DMS 273 (cell line): ENCODE results near the gene TUBAL3.
A peak's percentile ranks its signal among the peaks of the same experiment; 100 is the strongest.

Experiments
- DNase-seq: peaks from one replicate; lab custom pipeline; 2025; ENCODE audit not compliant: unreplicated experiment; lab: John Stamatoyannopoulos, UW

The TUBAL3 gene

GRCh38 chr10:5404208-5405041 is at the start of gene TUBAL3:
TSS of gene TUBAL3 (minus strand) at chr10:5404828. CDS start at chr10:5404792, 36 bp downstream.
- DNase-seq, result no peak

- no peak for DNase-seq
Observed at GRCh38 chr10:5453749-5454489, 49.3 kb upstream of the TUBAL3 start.

GRCh38 chr10:5450605-5451384 is 46.2 kb upstream of the TUBAL3 start:
- DNase-seq, result no peak

GRCh38 chr10:5449823-5450222 is 45.2 kb upstream of the TUBAL3 start:
- DNase-seq, result no peak

- DNase-seq, result no peak
Observed at GRCh38 chr10:5449227-5449626, 44.6 kb upstream of the TUBAL3 start.

GRCh38 chr10:5448333-5449001 is 43.8 kb upstream of the TUBAL3 start:
- no peak for DNase-seq

- peak; percentile 6 for DNase-seq
Observed at GRCh38 chr10:5447611-5448071, 43.0 kb upstream of the TUBAL3 start.

- no peak for DNase-seq
Observed at GRCh38 chr10:5447056-5447455, 42.4 kb upstream of the TUBAL3 start.

GRCh38 chr10:5446390-5446926 is 41.8 kb upstream of the TUBAL3 start:
- peak; percentile 94 for DNase-seq

- DNase-seq, result no peak
Observed at GRCh38 chr10:5445006-5445405, 40.4 kb upstream of the TUBAL3 start.

GRCh38 chr10:5443429-5443828 is 38.8 kb upstream of the TUBAL3 start:
- no peak for DNase-seq

GRCh38 chr10:5442990-5443370 is 38.4 kb upstream of the TUBAL3 start:
- no peak for DNase-seq

- peak; percentile 61 for DNase-seq
Observed at GRCh38 chr10:5442065-5442989, 37.7 kb upstream of the TUBAL3 start.

GRCh38 chr10:5441106-5441505 is 36.5 kb upstream of the TUBAL3 start:
- no peak for DNase-seq

GRCh38 chr10:5440206-5440605 is 35.6 kb upstream of the TUBAL3 start:
- DNase-seq, result no peak

- DNase-seq, result no peak
Observed at GRCh38 chr10:5435328-5435727, 30.7 kb upstream of the TUBAL3 start.

GRCh38 chr10:5434017-5434753 is 29.6 kb upstream of the TUBAL3 start:
- DNase-seq, result peak; percentile 56

GRCh38 chr10:5433182-5433581 is 28.6 kb upstream of the TUBAL3 start:
- DNase-seq, result no peak

- DNase-seq, result no peak
Observed at GRCh38 chr10:5428133-5428532, 23.5 kb upstream of the TUBAL3 start.
